ENCODE measurements around the gene SPACA7. TPM values are rescaled to one million over a fixed set of nuclear protein-coding genes. Genes with fewer than 3 reads are reported as not detected.

The SPACA7 gene
- total and polyA plus RNA-seq, 4 donors = not detected

- TF ChIP-seq YY1 (IDR thresholded peaks at IDR 0.05) (no peak), RAD21 (IDR thresholded peaks at IDR 0.05) (no peak), FOXA2 (IDR thresholded peaks at IDR 0.05) (no peak), SP1 (IDR thresholded peaks at IDR 0.05) (no peak), JUND (IDR thresholded peaks at IDR 0.05) (no peak), ZBTB33 (IDR thresholded peaks at IDR 0.05) (no peak), MAX (IDR thresholded peaks at IDR 0.05) (no peak), EGR1 (IDR thresholded peaks at IDR 0.05; ENCODE audit: low read depth in 2 of 2) (no peak), GABPA (IDR thresholded peaks at IDR 0.05 in 1 of 2, conservative IDR thresholded peaks at IDR 0.05 in 1 of 2) (no peak), FOXA1 (IDR thresholded peaks at IDR 0.05) (no peak), HNF4A (conservative IDR thresholded peaks at IDR 0.05) (no peak), RXRA (IDR thresholded peaks at IDR 0.05) (no peak), HNF4G (IDR thresholded peaks at IDR 0.05) (no peak), NR2F2 (IDR thresholded peaks at IDR 0.05) (no peak)
- TF ChIP-seq, protein P1, sequence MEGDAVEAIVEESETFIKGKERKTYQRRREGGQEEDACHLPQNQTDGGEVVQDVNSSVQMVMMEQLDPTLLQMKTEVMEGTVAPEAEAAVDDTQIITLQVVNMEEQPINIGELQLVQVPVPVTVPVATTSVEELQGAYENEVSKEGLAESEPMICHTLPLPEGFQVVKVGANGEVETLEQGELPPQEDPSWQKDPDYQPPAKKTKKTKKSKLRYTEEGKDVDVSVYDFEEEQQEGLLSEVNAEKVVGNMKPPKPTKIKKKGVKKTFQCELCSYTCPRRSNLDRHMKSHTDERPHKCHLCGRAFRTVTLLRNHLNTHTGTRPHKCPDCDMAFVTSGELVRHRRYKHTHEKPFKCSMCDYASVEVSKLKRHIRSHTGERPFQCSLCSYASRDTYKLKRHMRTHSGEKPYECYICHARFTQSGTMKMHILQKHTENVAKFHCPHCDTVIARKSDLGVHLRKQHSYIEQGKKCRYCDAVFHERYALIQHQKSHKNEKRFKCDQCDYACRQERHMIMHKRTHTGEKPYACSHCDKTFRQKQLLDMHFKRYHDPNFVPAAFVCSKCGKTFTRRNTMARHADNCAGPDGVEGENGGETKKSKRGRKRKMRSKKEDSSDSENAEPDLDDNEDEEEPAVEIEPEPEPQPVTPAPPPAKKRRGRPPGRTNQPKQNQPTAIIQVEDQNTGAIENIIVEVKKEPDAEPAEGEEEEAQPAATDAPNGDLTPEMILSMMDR (IDR thresholded peaks at IDR 0.05; ENCODE audit: low read depth, low read length, missing input control) = no peak
- TF ChIP-seq, protein P2, sequence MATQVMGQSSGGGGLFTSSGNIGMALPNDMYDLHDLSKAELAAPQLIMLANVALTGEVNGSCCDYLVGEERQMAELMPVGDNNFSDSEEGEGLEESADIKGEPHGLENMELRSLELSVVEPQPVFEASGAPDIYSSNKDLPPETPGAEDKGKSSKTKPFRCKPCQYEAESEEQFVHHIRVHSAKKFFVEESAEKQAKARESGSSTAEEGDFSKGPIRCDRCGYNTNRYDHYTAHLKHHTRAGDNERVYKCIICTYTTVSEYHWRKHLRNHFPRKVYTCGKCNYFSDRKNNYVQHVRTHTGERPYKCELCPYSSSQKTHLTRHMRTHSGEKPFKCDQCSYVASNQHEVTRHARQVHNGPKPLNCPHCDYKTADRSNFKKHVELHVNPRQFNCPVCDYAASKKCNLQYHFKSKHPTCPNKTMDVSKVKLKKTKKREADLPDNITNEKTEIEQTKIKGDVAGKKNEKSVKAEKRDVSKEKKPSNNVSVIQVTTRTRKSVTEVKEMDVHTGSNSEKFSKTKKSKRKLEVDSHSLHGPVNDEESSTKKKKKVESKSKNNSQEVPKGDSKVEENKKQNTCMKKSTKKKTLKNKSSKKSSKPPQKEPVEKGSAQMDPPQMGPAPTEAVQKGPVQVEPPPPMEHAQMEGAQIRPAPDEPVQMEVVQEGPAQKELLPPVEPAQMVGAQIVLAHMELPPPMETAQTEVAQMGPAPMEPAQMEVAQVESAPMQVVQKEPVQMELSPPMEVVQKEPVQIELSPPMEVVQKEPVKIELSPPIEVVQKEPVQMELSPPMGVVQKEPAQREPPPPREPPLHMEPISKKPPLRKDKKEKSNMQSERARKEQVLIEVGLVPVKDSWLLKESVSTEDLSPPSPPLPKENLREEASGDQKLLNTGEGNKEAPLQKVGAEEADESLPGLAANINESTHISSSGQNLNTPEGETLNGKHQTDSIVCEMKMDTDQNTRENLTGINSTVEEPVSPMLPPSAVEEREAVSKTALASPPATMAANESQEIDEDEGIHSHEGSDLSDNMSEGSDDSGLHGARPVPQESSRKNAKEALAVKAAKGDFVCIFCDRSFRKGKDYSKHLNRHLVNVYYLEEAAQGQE (IDR thresholded peaks at IDR 0.05) = no peak
- TF ChIP-seq, protein P3, sequence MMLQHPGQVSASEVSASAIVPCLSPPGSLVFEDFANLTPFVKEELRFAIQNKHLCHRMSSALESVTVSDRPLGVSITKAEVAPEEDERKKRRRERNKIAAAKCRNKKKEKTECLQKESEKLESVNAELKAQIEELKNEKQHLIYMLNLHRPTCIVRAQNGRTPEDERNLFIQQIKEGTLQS (IDR thresholded peaks at IDR 0.05) = no peak
- no peak overlapping the region for H3K4me3 ChIP-seq (ENCODE audit: low read depth in 1 of 3, low read length in 3 of 3)
- H3K27ac ChIP-seq (ENCODE audit: low read depth in 1 of 2, low read length in 2 of 2) = no peak overlapping the region
- no peak overlapping the region for H3K9ac ChIP-seq (ENCODE audit: low read depth in 1 of 2, low read length in 2 of 2)
- 91% methylated on average over 40 of the region's 40 CpGs for WGBS
- no peaks in the 10 kb centered on the region for H3K4me1 ChIP-seq (ENCODE audit: control insufficient read depth in 4 of 4, insufficient read depth in 4 of 4, low read length in 3 of 4)
- peaks cover 0 to 4% (median 1%) of the 10 kb centered on the region in 4 donors for H3K36me3 ChIP-seq (ENCODE audit: control insufficient read depth in 4 of 4, insufficient read depth in 3 of 4, low read depth in 1 of 4, low read length in 3 of 4)
- no peaks in the 10 kb centered on the region for H3K9me3 ChIP-seq (ENCODE audit: control insufficient read depth in 4 of 4, low read length in 3 of 4)
- no peak for DNase-seq (ENCODE audit: low spot score)
- H3K27me3 ChIP-seq (ENCODE audit: control insufficient read depth in 4 of 4, insufficient read depth in 4 of 4, low read length in 3 of 4) = no peaks in the 10 kb centered on the region
Measured at GRCh38 chr13:112466132-112467058, 90.2 kb downstream of the SPACA7 start.
